Thyroid gland (tissue), 4 donors: Measurements from ENCODE around the gene FDX1. TPM values are rescaled to one million over a fixed set of nuclear protein-coding genes. Genes with fewer than 3 reads are reported as not detected.

ENCODE experiments used
- DNase-seq, 2 donors: peaks; one replicate each; pipeline ENCODE4 v3.0.0-alpha.2; 2019
- H3K27ac ChIP-seq, 3 donors: fragments of 200-600 bp; sonication (generic); 1 replicate in 2 of 3; 2 replicates in 1 of 3; pipeline ENCODE4 v1.5.1; 2016 to 2019; ENCODE audit warnings: mild to moderate bottlenecking in 1 of 3, moderate library complexity in 1 of 3
- H3K27me3 ChIP-seq: fragments of 200-600 bp; sonication (generic); one replicate; pipeline ENCODE4 v1.5.1; 2019
- H3K36me3 ChIP-seq, 2 donors: fragments of 200-600 bp; sonication (generic); one replicate each; pipeline ENCODE4 v1.5.1; 2016 to 2019
- H3K4me1 ChIP-seq, 2 donors: fragments of 200-600 bp; sonication (generic); one replicate each; pipeline ENCODE4 v1.5.1; 2017 to 2019
- H3K4me3 ChIP-seq, 3 donors: fragments of 200-600 bp; sonication (generic); replicated peaks in 1 of 3; 1 replicate in 2 of 3; 2 replicates in 1 of 3; pipeline ENCODE4 v1.5.1; 2016; ENCODE audit warnings: mild to moderate bottlenecking in 1 of 3
- H3K9me3 ChIP-seq: fragments of 200-600 bp; sonication (generic); one replicate; pipeline ENCODE4 v1.5.1; 2017
- CTCF ChIP-seq, 6 experiments: fragments of 200-600 bp in 3 of 6; fragments of 450-650 bp in 3 of 6; sonication (generic) in 3 of 6; IDR thresholded peaks; one replicate each; pipeline ENCODE4 v1.5.1; 2016 to 2019; ENCODE audit warnings: antibody characterized with exemption in 6 of 6, mild to moderate bottlenecking in 2 of 6, inconsistent platforms in 1 of 6, moderate library complexity in 1 of 6
- POLR2A ChIP-seq, 2 donors: fragments of 450-650 bp; IDR thresholded peaks; one replicate each; pipeline ENCODE4 v1.6.1; 2017; ENCODE audit warnings: antibody characterized with exemption in 2 of 2, mild to moderate bottlenecking in 2 of 2, moderate library complexity in 1 of 2
- WGBS, 2 donors: methylation state at CpG; one replicate each; pipeline ENCODE4 v1.1.5; 2017; 5-methylcytosine and 5-hydroxymethylcytosine counted together
- intact Hi-C: fragments of 100-400 bp; cut with DNase I; formaldehyde crosslinking; loops from one replicate; pipeline ENCODE4 v1.15.1; 2023
- total RNA-seq, 4 donors: library from RNA; depleted of rRNA; stranded (reverse); fragments of >200 nt; gene quantifications; one replicate each; pipeline ENCODE4 v1.2.3, GENCODE V29; 2016

Gene FDX1
- total RNA-seq, 4 donors from 2014 or later = 28.9 to 58.5 (median 39.6) TPM

- no peaks in the 10 kb centered on the region for H3K27me3 ChIP-seq
- intact Hi-C loops = no loop called here
- no peaks in the 10 kb centered on the region for H3K9me3 ChIP-seq
Observed at GRCh38 chr11:110475671-110476070, 45.9 kb downstream of the FDX1 start.

GRCh38 chr11:110478410-110478809, 48.7 kb downstream of the FDX1 start:
- intact Hi-C loops = no loop called here
- WGBS, 2 donors = 75% methylated on average over 12 of the region's 12 CpGs
- Histone ChIP-seq H3K36me3 (no peaks in the 10 kb centered on the region), H3K9me3 (no peaks in the 10 kb centered on the region), H3K27me3 (no peaks in the 10 kb centered on the region), H3K4me3 (no peak overlapping the region), H3K4me1 (peaks cover 0 to 10% of the 10 kb centered on the region in 2 donors), H3K27ac (no peak overlapping the region)
- no peak for TF ChIP-seq CTCF (IDR thresholded peaks at IDR 0.05)
- no peak for TF ChIP-seq POLR2A (IDR thresholded peaks at IDR 0.05)
- DNase-seq = peak in 1 of 2 donors; percentile 7

More at GRCh38 chr11:110475671-110476070, 45.9 kb downstream of the FDX1 start:
- no peak for DNase-seq
- 75 to 83% methylated on average over 1 of the region's 1 CpG for WGBS, 2 donors
- no peak for TF ChIP-seq CTCF (IDR thresholded peaks at IDR 0.05)
- TF ChIP-seq POLR2A (IDR thresholded peaks at IDR 0.05) = no peak
- H3K4me1 ChIP-seq = peaks cover 0 to 10% of the 10 kb centered on the region in 2 donors
- H3K4me3 ChIP-seq = no peak overlapping the region
- no peak overlapping the region for H3K27ac ChIP-seq
- H3K36me3 ChIP-seq = no peaks in the 10 kb centered on the region

GRCh38 chr11:110479108-110480101, 49.7 kb downstream of the FDX1 start:
- H3K27ac ChIP-seq = no peak overlapping the region
- 87% methylated on average over 5 of the region's 5 CpGs for WGBS, 2 donors
- H3K36me3 ChIP-seq = no peaks in the 10 kb centered on the region
- DNase-seq = no peak
- no peaks in the 10 kb centered on the region for H3K9me3 ChIP-seq
- intact Hi-C loops = no loop called here
- no peak overlapping the region for H3K4me3 ChIP-seq
- peaks cover 0 to 10% of the 10 kb centered on the region in 2 donors for H3K4me1 ChIP-seq
- TF ChIP-seq CTCF (IDR thresholded peaks at IDR 0.05) (no peak), POLR2A (IDR thresholded peaks at IDR 0.05) (no peak)
- H3K27me3 ChIP-seq = no peaks in the 10 kb centered on the region

GRCh38 chr11:110481523-110481922, 51.8 kb downstream of the FDX1 start:
- H3K27ac ChIP-seq = no peak overlapping the region
- no peaks in the 10 kb centered on the region for H3K36me3 ChIP-seq
- no peaks in the 10 kb centered on the region for H3K27me3 ChIP-seq
- no peaks in the 10 kb centered on the region for H3K9me3 ChIP-seq
- TF ChIP-seq POLR2A (IDR thresholded peaks at IDR 0.05) (no peak), CTCF (IDR thresholded peaks at IDR 0.05) (no peak)
- intact Hi-C loops = no loop called here
- H3K4me3 ChIP-seq = no peak overlapping the region
- DNase-seq = no peak
- H3K4me1 ChIP-seq = peaks cover 0 to 10% of the 10 kb centered on the region in 2 donors
- 94 to 98% methylated on average over 5 of the region's 5 CpGs for WGBS, 2 donors

- H3K27me3 ChIP-seq = no peaks in the 10 kb centered on the region
- no peaks in the 10 kb centered on the region for H3K4me1 ChIP-seq
- TF ChIP-seq CTCF (IDR thresholded peaks at IDR 0.05) (no peak), POLR2A (IDR thresholded peaks at IDR 0.05) (no peak)
- H3K4me3 ChIP-seq = no peak overlapping the region
- WGBS, 2 donors = 80 to 86% methylated on average over 4 of the region's 4 CpGs
- H3K36me3 ChIP-seq = no peaks in the 10 kb centered on the region
- no peak for DNase-seq
- intact Hi-C loops = no loop called here
- no peaks in the 10 kb centered on the region for H3K9me3 ChIP-seq
- H3K27ac ChIP-seq = no peak overlapping the region
Observed at GRCh38 chr11:110486156-110486555, 56.4 kb downstream of the FDX1 start.
